A172 (cell line): Measurements from ENCODE around the gene NUP43. TPM values are rescaled to one million over a fixed set of nuclear protein-coding genes. Genes with fewer than 3 reads are reported as not detected.
"Not testable (repeated sequence)": the region's sequence is repeated elsewhere in the genome, so short reads cannot be mapped to it uniquely, and the experiment has no call there.

Experiments
- DNase-seq: peaks from one replicate; pipeline ENCODE4 v3.0.0-alpha.2; 2015; ENCODE audit warnings: low spot score
- total RNA-seq: library from RNA; depleted of rRNA; stranded (reverse); fragments of >200 nt; shearing (Covaris generic); gene quantifications from 2 replicates; pipeline ENCODE4 v1.2.3, GENCODE V29; 2014

The NUP43 gene
- total RNA-seq, 1 experiment from 2014 or later = 103 TPM

- not testable (repeated sequence) for DNase-seq
Observed at GRCh38 chr6:149749082-149749593, 2.8 kb upstream of the NUP43 start.

- DNase-seq = not testable (repeated sequence)
Observed at GRCh38 chr6:149745252-149745651, 1.1 kb downstream of the NUP43 start.

- no peak for DNase-seq
Observed at GRCh38 chr6:149734915-149735314, 11.4 kb downstream of the NUP43 start.

GRCh38 chr6:149733089-149733720, 13.1 kb downstream of the NUP43 start:
- DNase-seq = no peak

GRCh38 chr6:149729824-149730223, 16.5 kb downstream of the NUP43 start:
- no peak for DNase-seq

GRCh38 chr6:149728499-149729234, 17.7 kb downstream of the NUP43 start:
- DNase-seq = no peak

- no peak for DNase-seq
Observed at GRCh38 chr6:149727793-149728498, 18.4 kb downstream of the NUP43 start.

GRCh38 chr6:149725785-149726184, 20.5 kb downstream of the NUP43 start:
- no peak for DNase-seq

GRCh38 chr6:149723771-149724417, 22.4 kb downstream of the NUP43 start:
- peak; percentile 69 for DNase-seq

GRCh38 chr6:149723262-149723661, 23.1 kb downstream of the NUP43 start:
- no peak for DNase-seq

- no peak for DNase-seq
Observed at GRCh38 chr6:149719531-149719930, 26.8 kb downstream of the NUP43 start.

- peak; percentile 51 for DNase-seq
Observed at GRCh38 chr6:149717588-149718458, 28.5 kb downstream of the NUP43 start, which contains the start of gene LATS1. LATS1 (minus strand) TSS chr6:149718101; CDS start chr6:149702126, 15,975 bp downstream.

GRCh38 chr6:149717255-149717587, 29.1 kb downstream of the NUP43 start:
- DNase-seq = no peak

- peak; percentile 1 for DNase-seq
Observed at GRCh38 chr6:149716181-149716963, 30.0 kb downstream of the NUP43 start.

GRCh38 chr6:149714442-149714841, 31.9 kb downstream of the NUP43 start:
- DNase-seq = no peak

- DNase-seq = no peak
Observed at GRCh38 chr6:149711711-149712110, 34.6 kb downstream of the NUP43 start.

GRCh38 chr6:149701714-149702113, 44.6 kb downstream of the NUP43 start:
- DNase-seq = no peak

- DNase-seq = no peak
Observed at GRCh38 chr6:149699150-149699549, 47.2 kb downstream of the NUP43 start.

- DNase-seq = no peak
Observed at GRCh38 chr6:149698175-149698574, 48.2 kb downstream of the NUP43 start.

- peak; percentile 12 for DNase-seq
Observed at GRCh38 chr6:149696901-149697300, 49.4 kb downstream of the NUP43 start.
